Measurements from ENCODE around the gene NAA15. TPM values are rescaled to one million over a fixed set of nuclear protein-coding genes. Genes with fewer than 3 reads are reported as not detected.

The NAA15 gene
- total and polyA plus RNA-seq, 4 donors = 6.7 to 18.2 (median 11.1) TPM

DNA sequence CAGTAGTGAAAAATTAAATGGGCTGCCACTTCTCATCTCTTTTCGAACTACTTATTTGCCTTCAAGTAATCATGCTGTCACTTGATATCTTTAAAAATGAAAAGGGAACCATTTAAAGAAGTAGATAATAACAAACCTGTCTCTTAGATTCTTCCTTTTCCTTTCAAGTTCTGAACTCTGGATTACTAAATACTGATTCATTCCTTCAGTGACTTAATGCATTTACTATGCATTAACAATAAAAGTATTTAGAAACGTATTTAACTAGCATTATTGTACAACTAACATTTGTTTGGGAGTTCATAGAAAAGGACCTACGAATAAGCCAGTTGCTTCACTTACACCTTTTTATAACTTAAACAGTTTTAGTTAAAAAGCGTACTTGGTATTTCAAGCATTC, 91.5 kb downstream of the NAA15 start:
- Histone ChIP-seq H3K27me3 (ENCODE audit: control insufficient read depth in 4 of 4, insufficient read depth in 4 of 4, low read length in 3 of 4) (no peaks in the 10 kb centered on the region), H3K4me3 (ENCODE audit: low read depth in 1 of 3, low read length in 3 of 3) (no peak overlapping the region), H3K36me3 (ENCODE audit: control insufficient read depth in 4 of 4, insufficient read depth in 3 of 4, low read depth in 1 of 4, low read length in 3 of 4) (peaks cover 1 to 12% (median 3%) of the 10 kb centered on the region in 4 donors), H3K4me1 (ENCODE audit: control insufficient read depth in 4 of 4, insufficient read depth in 4 of 4, low read length in 3 of 4) (no peaks in the 10 kb centered on the region), H3K27ac (ENCODE audit: low read depth in 1 of 2, low read length in 2 of 2) (no peak overlapping the region), H3K9ac (ENCODE audit: low read depth in 1 of 2, low read length in 2 of 2) (no peak overlapping the region), H3K9me3 (ENCODE audit: control insufficient read depth in 4 of 4, low read length in 3 of 4) (no peaks in the 10 kb centered on the region)
- WGBS = 95% methylated on average over 4 of the region's 4 CpGs
- no peak for DNase-seq (ENCODE audit: low spot score)
- TF ChIP-seq YY1 (IDR thresholded peaks at IDR 0.05) (no peak), NR2F2 (IDR thresholded peaks at IDR 0.05) (no peak), SP1 (IDR thresholded peaks at IDR 0.05) (no peak), JUND (IDR thresholded peaks at IDR 0.05) (no peak), RAD21 (IDR thresholded peaks at IDR 0.05) (no peak), HNF4A (conservative IDR thresholded peaks at IDR 0.05) (no peak), FOXA1 (IDR thresholded peaks at IDR 0.05) (no peak), EGR1 (IDR thresholded peaks at IDR 0.05; ENCODE audit: low read depth in 2 of 2) (no peak), HNF4G (IDR thresholded peaks at IDR 0.05) (no peak), GABPA (IDR thresholded peaks at IDR 0.05 in 1 of 2, conservative IDR thresholded peaks at IDR 0.05 in 1 of 2) (no peak)
- TF ChIP-seq, protein P1, sequence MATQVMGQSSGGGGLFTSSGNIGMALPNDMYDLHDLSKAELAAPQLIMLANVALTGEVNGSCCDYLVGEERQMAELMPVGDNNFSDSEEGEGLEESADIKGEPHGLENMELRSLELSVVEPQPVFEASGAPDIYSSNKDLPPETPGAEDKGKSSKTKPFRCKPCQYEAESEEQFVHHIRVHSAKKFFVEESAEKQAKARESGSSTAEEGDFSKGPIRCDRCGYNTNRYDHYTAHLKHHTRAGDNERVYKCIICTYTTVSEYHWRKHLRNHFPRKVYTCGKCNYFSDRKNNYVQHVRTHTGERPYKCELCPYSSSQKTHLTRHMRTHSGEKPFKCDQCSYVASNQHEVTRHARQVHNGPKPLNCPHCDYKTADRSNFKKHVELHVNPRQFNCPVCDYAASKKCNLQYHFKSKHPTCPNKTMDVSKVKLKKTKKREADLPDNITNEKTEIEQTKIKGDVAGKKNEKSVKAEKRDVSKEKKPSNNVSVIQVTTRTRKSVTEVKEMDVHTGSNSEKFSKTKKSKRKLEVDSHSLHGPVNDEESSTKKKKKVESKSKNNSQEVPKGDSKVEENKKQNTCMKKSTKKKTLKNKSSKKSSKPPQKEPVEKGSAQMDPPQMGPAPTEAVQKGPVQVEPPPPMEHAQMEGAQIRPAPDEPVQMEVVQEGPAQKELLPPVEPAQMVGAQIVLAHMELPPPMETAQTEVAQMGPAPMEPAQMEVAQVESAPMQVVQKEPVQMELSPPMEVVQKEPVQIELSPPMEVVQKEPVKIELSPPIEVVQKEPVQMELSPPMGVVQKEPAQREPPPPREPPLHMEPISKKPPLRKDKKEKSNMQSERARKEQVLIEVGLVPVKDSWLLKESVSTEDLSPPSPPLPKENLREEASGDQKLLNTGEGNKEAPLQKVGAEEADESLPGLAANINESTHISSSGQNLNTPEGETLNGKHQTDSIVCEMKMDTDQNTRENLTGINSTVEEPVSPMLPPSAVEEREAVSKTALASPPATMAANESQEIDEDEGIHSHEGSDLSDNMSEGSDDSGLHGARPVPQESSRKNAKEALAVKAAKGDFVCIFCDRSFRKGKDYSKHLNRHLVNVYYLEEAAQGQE (IDR thresholded peaks at IDR 0.05) = no peak
- TF ChIP-seq, protein P2, sequence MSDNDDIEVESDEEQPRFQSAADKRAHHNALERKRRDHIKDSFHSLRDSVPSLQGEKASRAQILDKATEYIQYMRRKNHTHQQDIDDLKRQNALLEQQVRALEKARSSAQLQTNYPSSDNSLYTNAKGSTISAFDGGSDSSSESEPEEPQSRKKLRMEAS (IDR thresholded peaks at IDR 0.05) = no peak
- TF ChIP-seq, protein P3, sequence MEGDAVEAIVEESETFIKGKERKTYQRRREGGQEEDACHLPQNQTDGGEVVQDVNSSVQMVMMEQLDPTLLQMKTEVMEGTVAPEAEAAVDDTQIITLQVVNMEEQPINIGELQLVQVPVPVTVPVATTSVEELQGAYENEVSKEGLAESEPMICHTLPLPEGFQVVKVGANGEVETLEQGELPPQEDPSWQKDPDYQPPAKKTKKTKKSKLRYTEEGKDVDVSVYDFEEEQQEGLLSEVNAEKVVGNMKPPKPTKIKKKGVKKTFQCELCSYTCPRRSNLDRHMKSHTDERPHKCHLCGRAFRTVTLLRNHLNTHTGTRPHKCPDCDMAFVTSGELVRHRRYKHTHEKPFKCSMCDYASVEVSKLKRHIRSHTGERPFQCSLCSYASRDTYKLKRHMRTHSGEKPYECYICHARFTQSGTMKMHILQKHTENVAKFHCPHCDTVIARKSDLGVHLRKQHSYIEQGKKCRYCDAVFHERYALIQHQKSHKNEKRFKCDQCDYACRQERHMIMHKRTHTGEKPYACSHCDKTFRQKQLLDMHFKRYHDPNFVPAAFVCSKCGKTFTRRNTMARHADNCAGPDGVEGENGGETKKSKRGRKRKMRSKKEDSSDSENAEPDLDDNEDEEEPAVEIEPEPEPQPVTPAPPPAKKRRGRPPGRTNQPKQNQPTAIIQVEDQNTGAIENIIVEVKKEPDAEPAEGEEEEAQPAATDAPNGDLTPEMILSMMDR (IDR thresholded peaks at IDR 0.05; ENCODE audit: low read depth, low read length, missing input control) = no peak
- TF ChIP-seq, protein P4, sequence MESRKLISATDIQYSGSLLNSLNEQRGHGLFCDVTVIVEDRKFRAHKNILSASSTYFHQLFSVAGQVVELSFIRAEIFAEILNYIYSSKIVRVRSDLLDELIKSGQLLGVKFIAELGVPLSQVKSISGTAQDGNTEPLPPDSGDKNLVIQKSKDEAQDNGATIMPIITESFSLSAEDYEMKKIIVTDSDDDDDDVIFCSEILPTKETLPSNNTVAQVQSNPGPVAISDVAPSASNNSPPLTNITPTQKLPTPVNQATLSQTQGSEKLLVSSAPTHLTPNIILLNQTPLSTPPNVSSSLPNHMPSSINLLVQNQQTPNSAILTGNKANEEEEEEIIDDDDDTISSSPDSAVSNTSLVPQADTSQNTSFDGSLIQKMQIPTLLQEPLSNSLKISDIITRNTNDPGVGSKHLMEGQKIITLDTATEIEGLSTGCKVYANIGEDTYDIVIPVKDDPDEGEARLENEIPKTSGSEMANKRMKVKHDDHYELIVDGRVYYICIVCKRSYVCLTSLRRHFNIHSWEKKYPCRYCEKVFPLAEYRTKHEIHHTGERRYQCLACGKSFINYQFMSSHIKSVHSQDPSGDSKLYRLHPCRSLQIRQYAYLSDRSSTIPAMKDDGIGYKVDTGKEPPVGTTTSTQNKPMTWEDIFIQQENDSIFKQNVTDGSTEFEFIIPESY (IDR thresholded peaks at IDR 0.05) = no peak
- TF ChIP-seq, protein P5, sequence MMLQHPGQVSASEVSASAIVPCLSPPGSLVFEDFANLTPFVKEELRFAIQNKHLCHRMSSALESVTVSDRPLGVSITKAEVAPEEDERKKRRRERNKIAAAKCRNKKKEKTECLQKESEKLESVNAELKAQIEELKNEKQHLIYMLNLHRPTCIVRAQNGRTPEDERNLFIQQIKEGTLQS (IDR thresholded peaks at IDR 0.05) = no peak

DNA sequence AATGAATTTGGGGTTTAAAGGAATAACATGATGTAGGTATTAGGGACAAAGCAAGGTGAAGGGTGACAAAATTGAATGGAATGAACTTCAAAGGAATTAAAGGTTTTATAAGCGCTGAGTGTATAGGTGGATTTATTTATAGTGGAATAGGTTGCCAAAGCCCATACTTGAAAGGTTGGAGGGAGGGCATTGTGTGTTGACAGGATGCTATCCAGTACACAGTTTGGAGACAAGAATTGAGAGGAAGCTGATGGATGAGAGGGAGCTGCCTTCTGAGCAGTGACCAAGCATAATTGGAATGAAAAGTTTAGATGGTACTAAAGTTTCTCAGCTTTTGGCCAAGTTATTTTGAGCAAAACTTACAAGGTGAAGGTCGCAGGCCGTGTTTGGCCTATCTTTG, 100.1 kb downstream of the NAA15 start:
- Histone ChIP-seq H3K27ac (ENCODE audit: low read depth in 1 of 2, low read length in 2 of 2) (no peak overlapping the region), H3K27me3 (ENCODE audit: control insufficient read depth in 4 of 4, insufficient read depth in 4 of 4, low read length in 3 of 4) (no peaks in the 10 kb centered on the region), H3K36me3 (ENCODE audit: control insufficient read depth in 4 of 4, insufficient read depth in 3 of 4, low read depth in 1 of 4, low read length in 3 of 4) (peaks cover 0 to 4% (median 0%) of the 10 kb centered on the region in 4 donors), H3K9me3 (ENCODE audit: control insufficient read depth in 4 of 4, low read length in 3 of 4) (no peaks in the 10 kb centered on the region), H3K4me1 (ENCODE audit: control insufficient read depth in 4 of 4, insufficient read depth in 4 of 4, low read length in 3 of 4) (no peaks in the 10 kb centered on the region), H3K4me3 (ENCODE audit: low read depth in 1 of 3, low read length in 3 of 3) (no peak overlapping the region), H3K9ac (ENCODE audit: low read depth in 1 of 2, low read length in 2 of 2) (no peak overlapping the region)
- no peak for DNase-seq (ENCODE audit: low spot score)
- whole genome bisulfite sequencing = over 99% methylated on average over 3 of the region's 3 CpGs
- TF ChIP-seq FOXA2 (IDR thresholded peaks at IDR 0.05) (no peak), FOXA1 (IDR thresholded peaks at IDR 0.05) (no peak), RAD21 (IDR thresholded peaks at IDR 0.05) (no peak), YY1 (IDR thresholded peaks at IDR 0.05) (no peak), GABPA (IDR thresholded peaks at IDR 0.05 in 1 of 2, conservative IDR thresholded peaks at IDR 0.05 in 1 of 2) (no peak), HNF4G (IDR thresholded peaks at IDR 0.05) (no peak), TAF1 (conservative IDR thresholded peaks at IDR 0.05) (no peak)
- TF ChIP-seq, protein P1 (IDR thresholded peaks at IDR 0.05) = no peak
- TF ChIP-seq, protein P4 (IDR thresholded peaks at IDR 0.05) = no peak
- TF ChIP-seq, protein P2 (IDR thresholded peaks at IDR 0.05) = no peak
